Omental fat pad (tissue), 4 donors: ENCODE measurements around the gene HSPA14. TPM values are rescaled to one million over a fixed set of nuclear protein-coding genes. Genes with fewer than 3 reads are reported as not detected.
"Not testable (repeated sequence)": the region's sequence is repeated elsewhere in the genome, so short reads cannot be mapped to it uniquely, and the experiment has no call there.

Source experiments
- ATAC-seq: fragments of 150-250 bp; one replicate; pipeline ENCODE4 v1.9.1; 2016; ENCODE audit warnings: mild to moderate bottlenecking, moderate library complexity; ENCODE audit not compliant: low FRiP score
- DNase-seq: peaks from one replicate; pipeline ENCODE4 v3.0.0-alpha.2; 2019; ENCODE audit warnings: low spot score
- CTCF ChIP-seq, 3 donors: fragments of 450-650 bp; IDR thresholded peaks; one replicate each; pipeline ENCODE4 v1.5.1; 2016 to 2017; ENCODE audit warnings: antibody characterized with exemption in 3 of 3, mild to moderate bottlenecking in 3 of 3, moderate library complexity in 2 of 3
- total RNA-seq, 4 donors: library from RNA; depleted of rRNA; stranded (reverse); fragments of >200 nt; gene quantifications; one replicate each; pipeline ENCODE4 v1.1.0, GENCODE V29; 2016

HSPA14 gene
- total RNA-seq, 4 donors from 2014 or later = 9.1 to 15.3 (median 11.8) TPM

DNA sequence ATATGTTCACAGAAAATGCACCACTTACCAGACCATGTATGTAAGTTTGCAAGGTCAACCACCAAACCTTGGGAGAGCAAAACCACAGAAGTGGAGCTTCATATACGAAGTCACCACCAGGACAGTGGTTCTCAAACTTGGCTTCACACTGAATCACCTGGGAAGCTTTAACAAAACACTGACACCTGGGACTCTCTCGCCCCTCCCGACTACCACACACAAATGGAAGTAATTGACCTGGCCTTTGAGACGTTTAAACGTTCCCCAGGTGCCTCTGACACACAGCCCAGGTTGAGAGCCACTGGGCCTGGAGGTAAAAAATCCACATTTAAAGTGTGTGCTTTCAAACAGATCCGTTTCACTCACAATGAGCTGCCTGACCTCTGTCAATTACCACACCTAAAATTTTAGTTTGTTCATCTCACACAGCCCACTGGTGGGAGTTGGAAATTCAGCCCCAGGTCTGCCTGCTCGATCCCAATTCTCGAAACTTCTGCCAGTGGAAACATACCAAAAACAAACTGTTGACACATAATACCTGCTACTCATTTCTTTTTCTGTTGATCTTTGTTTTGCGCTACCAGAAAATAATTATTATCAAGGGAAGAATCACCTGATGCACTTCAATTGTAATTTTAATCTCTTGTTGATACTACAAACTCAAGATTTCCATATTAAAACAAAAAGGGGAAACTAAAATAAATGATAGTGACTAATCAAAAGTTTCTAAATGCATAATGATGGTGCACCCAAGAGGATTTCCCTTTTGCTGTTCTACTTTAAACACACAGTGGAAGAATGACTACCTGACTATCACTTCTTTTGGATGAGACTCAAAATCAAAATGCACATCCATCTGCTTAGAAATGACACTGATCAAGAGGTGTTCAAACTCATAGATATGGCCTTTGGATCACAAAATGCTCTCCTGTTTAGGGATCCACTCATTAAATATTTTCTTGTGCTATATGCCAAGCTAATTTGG lies 26.8 kb upstream of the HSPA14 start:
- no peak for DNase-seq
- ATAC-seq = no peak
- TF ChIP-seq CTCF (IDR thresholded peaks at IDR 0.05) = no peak

DNA sequence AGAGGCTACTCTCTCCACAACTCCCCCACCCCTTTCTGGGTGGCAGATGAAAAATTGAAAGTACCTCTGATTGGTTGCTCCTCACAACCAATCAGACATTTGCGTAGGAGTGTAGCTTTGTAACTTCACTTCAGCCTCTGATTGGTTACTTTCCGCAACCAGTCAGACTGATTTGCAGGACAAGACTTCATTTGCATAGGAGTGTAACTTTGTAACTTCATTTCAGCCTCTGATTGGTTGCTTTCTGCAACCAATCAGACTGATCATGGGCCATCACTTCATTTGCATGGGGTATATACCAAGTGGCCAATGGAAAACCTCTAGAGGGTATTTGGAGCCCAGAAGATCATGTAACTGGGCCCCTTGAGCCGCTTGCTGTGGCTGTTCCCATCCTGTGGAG lies 25.8 kb upstream of the HSPA14 start:
- no peak for DNase-seq
- no peak for TF ChIP-seq CTCF (IDR thresholded peaks at IDR 0.05)

GRCh38 chr10:14815681-14816080 lies 22.4 kb upstream of the HSPA14 start:
- ATAC-seq (no peak), DNase-seq (no peak)
- no peak for TF ChIP-seq CTCF (IDR thresholded peaks at IDR 0.05)

More for the DNA sequence above, 25.8 kb upstream of the HSPA14 start:
- ATAC-seq = no peak

DNA sequence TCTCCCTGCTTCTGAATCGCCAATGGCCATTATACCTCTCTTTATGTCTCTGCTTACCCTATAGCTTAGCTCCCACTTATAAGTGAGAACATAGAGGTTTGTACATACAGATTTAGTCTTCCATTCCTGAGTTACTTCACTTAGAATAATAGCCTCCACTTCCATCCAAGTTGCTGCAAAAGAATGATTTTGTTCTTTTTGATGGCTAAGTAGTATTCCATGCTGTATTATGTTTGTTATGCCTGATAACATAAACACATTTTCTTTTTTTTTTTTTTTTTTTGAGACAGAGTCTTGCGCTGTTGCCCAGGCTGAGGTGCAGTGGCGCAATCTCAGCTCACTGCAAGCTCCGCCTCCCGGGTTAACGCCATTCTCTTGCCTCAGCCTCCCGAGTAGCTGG lies 21.4 kb upstream of the HSPA14 start:
- not testable (repeated sequence) for DNase-seq, ATAC-seq

GRCh38 chr10:14820010-14820774 lies 17.9 kb upstream of the HSPA14 start:
- DNase-seq (no peak), ATAC-seq (peak; percentile 88)
- TF ChIP-seq CTCF (IDR thresholded peaks at IDR 0.05) = no peak

GRCh38 chr10:14820775-14821154 lies 17.3 kb upstream of the HSPA14 start:
- no peak for TF ChIP-seq CTCF (IDR thresholded peaks at IDR 0.05)
- ATAC-seq (no peak), DNase-seq (no peak)

- ATAC-seq (no peak), DNase-seq (no peak)
- TF ChIP-seq CTCF (IDR thresholded peaks at IDR 0.05) = no peak
Measured at GRCh38 chr10:14821635-14822375, 16.3 kb upstream of the HSPA14 start.
